ENCODE results near the gene CCDC28A.

DNA sequence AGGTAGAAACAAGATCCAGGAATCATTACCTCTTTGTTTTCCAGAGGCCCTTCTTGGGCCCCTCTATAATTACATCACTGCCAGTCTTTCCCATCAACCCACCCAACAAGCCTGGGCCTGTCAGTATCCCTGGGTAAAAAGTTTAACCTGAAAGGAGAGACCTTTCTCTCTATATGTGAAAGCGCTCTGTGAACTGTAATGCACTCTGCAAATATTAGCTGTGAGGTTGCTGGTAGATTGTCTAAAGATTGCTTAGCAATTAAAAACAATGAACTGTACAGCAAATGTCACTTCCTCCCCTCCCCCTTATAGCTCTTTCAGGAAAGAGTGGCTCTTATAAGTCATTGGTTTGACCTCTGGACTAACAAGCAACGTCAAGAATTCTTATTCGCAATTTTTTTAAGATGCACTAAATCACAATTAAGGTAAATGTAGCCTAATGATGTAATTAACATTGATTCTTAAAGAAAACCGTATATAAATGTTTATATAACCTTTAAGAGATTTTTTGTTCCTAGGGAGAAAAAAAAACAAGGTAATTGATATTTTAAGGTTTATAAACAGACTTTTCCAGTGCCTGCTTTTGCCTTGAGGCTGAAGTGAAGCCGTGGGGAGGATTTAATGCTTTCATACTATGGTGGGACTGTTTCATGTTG lies 40.7 kb downstream of the CCDC28A start:
- TF ChIP-seq CTCF (IDR thresholded peaks at IDR 0.05), result no peak
- no peak for TF ChIP-seq POLR2A (IDR thresholded peaks at IDR 0.05)
